Measurements from ENCODE around the gene DPP8.
"Not testable (repeated sequence)": the region's sequence is repeated elsewhere in the genome, so short reads cannot be mapped to it uniquely, and the experiment has no call there.

Gene DPP8

DNA sequence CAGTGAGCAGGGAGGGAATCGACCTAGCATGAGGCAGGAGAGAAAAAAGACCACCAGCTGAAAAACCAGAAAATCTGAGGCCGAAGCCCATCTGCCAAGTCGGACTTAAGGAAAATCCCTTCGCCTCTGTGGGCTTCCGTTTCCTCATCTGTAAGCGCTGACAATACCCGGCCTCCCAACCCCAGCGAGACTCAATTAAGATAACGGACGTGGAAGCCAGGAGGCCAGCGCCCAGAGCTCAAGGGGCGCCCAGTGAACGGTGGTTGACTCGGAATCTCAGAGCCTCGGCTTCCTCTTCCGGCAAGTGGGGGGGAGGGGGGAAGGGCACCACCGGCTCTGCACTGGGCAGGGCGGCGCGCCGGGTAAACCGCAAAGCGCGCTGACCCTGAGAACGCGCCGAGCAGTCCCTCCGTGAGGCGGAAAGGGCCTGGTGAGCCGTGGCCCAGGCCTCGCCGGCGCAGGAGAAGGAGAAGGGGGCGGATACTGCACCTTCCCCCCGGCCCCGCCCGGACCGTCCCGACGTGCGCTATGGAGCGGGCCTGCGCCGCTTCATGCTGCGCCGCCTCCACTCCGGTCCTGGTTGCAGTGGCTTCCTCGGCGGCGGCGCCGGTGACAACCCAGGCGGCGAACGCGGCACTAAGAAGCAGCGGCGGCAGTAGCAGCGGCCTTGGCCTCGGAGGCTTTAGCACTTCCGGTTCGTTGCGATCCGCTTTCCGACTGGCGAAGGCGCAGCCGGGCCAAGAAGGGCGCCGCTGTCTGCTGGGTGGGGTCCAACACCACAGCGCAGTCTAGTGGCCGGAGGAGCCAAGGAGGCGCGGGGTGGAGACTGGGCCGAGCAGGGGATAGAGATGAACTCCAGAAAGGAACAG, at the start of gene DPP8:
TSS of gene DPP8 (minus strand) at position 693 of the 869 bp plus-strand sequence. CDS start 5,136 bp downstream, outside the sequence.
- DNase-seq, result peak; percentile 89 to 90

DNA sequence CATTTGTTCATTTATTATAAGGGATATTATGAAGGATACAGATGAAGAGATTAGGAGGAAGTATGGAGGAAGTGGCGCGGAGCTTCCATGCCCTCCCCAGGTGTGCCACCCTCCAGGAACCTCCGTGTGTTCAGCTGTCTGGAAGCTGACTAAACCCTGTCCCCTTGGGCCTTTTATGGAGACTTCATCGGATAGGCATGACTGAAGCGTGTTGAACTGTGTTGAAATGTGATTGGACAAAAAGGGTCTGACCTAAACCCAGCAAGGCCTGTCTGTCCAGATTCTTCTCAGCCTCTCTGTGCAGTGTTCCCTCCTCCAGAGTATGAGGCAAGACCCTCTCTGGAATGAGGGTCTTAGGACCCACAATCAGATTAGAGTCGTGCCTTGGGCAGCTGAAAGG, 44.4 kb upstream of the DPP8 start:
- DNase-seq, result no peak

DNA sequence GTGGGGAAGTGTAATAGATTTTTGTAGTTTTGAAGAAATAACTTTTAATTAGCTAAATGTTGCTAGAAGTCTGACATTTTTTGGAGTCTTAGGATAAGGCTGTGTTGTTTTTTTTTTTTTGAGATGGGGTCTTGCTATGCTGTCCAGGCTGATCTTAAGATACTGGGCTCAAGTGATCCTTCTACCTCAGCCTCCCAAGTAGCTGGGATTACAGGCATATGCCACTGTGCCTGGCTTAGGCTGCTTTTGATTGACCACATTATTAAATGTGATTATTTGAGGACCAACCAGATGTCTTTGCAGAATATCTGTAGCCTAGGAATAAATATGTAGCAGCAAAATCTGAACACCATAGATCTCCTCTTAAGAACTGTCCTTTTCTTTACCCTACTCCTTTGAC, 42.5 kb upstream of the DPP8 start:
- DNase-seq, result no peak

DNA sequence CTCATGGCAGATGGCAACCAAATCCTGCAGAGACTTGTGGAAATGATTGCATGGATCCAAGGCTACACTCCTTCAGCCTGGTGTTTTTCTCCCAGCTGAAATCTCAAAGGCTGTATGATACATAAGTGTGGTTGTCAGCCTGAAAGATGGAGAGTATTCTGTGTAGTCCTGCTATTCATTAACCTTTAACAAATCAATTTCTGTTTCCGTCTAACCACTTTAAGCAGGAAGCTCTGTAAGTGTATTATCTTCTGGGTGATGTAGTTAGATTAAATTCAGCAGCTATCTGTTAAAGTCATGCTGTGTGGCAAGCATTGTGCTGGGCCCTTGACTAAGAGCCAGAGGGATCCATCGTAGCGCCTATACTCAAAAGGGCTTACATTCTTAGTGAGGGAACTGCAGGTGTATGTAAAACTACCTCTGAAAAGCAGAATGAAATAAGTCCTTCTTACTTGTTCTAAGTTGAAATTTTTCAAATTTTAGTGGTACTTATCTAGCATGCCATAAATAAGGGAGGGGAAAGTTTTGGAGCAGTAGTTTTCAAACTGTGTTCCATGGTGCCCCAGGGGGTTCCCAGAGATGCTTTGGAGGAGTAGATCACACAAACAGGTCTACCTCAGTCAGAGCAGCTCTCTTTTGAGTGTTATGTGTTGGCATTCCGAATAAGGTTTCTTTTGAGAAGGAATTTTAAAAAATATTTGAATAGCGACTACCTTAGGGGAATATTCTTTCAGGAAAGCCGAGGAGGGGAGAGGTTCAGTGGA, 41.7 kb upstream of the DPP8 start:
- DNase-seq, result no peak

DNA sequence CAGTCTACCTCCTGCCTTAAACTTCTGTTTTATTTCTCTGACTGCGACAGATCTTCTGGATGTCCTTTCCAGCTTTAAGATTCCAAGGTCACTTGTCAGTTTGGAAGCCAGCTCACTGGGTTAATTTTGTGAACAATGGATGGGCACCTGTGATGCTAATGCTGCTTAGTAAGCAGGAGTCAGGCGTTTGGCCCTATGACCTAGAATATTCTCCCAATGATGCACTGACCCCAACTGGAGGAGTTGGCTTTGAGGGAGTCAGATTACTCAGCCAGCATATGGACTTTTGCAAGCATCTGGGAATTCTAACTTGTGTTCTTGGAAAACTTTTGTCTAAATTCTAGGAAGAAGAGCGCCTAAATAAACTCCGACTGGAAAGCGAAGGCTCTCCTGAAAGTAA, 40.8 kb upstream of the DPP8 start:
- DNase-seq, result no peak

DNA sequence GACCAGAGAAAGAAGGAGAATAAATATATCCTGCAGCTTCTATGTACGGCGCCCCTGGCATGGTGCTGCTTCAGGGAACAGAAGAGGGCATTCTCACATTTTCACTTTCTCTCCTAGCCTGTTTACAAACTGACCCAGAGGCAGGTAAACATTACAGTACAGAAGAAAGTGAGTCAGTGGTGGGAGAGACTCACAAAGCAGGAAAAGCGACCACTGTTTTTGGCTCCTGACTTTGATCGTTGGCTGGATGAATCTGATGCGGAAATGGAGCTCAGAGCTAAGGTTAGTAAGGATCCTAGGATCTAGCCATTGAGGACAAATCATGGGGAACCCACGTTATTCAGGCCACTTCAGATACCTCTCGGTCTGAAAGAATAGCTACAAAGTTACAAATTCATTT, 39.1 kb upstream of the DPP8 start:
- DNase-seq, result no peak

DNA sequence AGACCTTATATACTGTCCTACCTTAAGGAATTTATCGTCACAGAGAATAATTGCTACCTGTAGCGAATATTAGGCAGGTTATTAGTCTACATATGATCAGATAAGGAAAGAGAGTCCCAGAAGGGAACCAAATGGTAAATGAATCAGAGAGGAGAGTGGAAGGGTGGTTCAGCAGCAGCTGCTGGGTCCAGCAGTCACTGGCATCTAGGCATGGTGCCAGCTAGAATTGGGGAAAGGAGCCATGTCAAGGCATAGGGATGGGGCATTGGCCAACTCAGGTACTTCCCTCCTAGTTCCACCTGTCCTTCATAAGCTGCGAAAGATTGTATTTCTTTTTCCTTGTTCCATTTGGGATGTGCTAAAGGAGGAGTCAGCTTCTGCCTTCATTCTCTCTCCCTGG, 36.2 kb upstream of the DPP8 start:
- no peak for DNase-seq

DNA sequence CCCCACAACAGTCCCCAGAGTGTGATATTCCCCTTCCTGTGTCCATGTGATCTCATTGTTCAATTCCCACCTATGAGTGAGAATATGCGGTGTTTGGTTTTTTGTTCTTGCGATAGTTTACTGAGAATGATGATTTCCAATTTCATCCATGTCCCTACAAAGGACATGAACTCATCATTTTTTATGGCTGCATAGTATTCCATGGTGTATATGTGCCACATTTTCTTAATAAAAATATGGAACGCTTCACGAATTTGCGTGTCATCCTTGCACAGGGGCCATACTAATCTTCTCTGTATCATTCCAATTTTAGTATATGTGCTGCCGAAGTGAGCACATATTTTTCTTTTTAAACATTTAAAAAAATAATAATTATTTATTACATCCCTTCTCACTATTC, 35.4 kb upstream of the DPP8 start:
- not testable (repeated sequence) for DNase-seq

DNA sequence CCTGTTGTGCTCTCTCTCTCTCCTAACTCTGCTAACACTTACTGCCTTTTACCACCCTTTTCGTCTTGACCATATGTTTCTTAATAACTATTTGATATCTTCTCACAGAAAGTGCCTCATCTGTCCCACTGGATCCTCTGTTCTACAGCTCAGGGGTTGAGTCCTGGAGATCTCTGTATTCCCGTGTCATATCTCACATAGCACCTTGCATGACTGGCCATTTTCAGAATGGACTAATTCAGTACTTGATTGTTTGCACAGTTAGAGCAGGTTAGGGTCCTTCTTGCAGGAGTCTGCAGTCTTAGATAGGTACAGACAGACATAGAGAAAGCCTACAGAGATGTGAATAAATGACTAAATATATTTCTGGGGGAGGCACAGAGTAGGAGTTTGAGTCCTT, 33.7 kb upstream of the DPP8 start:
- DNase-seq, result no peak

DNA sequence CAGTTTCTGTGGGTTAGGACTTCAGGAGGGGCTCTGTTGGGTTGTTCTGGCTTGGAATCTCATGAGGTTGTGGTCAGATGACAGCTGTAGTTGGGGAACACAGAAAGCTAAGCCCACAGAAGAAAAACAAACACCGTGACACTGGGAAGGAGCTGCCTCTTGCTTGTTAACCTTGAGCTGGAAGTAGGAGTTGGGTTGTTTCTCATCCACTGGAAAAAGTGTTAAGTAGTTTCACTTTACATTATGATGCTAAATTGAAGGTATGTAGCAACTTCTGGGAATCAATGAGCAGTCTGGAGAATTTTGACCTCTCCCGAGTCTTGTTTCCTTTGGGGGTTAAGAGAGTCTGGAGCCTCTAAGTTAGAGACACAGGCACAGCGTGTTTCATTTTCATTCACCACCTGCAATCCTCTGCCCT, 33.2 kb upstream of the DPP8 start:
- no peak for DNase-seq

DNA sequence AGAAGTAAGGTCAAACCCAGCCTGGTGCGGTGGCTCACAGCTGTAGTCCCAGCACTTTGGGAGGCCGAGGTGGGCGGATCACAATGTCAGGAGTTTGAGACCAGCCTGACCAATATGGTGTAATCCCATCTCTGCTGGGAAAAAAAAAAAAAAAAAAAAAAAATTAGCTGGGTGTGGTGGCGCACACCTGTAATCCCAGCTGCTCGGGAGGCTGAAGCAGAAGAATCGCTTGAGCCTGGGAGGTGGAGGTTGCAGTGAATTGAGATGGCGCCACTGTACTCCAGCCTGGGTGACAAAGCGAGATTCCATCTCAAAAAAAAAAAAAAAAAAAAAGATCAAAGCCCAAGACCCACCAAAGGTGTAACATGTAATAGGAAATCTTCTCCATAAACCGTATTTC, 31.8 kb upstream of the DPP8 start:
- DNase-seq, result not testable (repeated sequence)

DNA sequence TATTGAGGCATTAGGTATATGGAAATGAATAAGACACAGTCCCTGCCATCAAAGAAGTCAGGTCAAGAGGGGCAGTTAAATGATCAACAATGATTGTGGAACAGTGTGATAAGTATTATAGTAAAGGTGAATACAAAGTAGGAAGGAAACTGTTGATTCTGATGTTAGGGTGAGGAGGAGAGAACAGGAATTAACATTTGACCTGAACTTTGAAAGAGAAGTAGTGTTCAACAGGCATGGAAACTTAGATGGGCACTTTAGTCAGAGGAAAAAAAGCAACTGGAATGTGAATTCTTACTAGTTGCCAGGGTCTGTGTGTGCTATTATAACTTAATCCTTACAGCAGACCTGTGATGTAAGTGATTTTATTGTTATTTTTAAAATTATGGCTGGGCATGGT, 30.4 kb upstream of the DPP8 start:
- no peak for DNase-seq

DNA sequence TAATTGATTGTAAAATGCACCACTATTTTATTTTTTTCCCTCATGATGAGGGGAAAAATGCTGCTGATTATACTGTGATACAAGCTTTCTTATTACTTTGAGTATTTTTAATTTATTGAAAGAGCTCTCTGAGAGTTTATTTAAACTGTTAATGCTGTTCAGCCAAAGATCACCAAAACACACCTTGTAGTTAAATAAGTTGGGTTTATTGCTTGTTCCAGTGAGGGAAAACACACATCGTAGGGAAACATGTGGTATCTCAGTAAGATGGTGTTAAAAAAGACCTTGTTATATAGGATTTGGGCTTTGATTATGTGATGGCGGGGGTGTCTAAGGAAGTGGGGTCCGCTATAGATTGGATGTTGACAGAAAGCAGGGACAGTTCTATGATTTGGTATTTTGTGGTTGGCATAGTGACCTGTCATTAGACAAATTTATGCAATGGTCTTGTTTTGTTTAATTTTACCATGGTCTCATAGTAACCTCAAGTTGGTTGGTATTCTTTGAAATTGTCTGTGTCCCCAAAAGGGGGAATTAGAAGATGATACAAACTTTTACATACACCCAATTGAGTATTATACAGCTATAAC, 23.8 kb upstream of the DPP8 start:
- DNase-seq, result no peak

DNA sequence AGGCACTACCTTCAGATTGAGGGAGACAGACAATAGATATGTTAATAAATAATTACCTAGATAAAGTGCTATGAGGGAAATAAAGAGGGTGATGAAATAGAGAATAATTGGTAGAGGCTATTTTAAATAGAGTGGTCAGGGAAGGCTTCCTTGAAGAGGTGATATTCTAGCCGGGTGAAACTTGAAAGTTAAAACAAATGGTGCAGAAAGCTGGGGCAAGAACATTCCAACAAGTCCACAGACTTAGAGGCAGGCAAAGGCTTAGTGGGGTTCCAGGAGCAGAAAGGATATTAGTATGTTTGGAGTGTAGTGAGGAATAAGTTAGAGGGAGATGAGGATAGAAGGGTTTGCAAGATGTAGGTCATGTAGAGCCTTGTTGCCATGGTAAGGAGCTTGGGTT, 22.8 kb upstream of the DPP8 start:
- no peak for DNase-seq

DNA sequence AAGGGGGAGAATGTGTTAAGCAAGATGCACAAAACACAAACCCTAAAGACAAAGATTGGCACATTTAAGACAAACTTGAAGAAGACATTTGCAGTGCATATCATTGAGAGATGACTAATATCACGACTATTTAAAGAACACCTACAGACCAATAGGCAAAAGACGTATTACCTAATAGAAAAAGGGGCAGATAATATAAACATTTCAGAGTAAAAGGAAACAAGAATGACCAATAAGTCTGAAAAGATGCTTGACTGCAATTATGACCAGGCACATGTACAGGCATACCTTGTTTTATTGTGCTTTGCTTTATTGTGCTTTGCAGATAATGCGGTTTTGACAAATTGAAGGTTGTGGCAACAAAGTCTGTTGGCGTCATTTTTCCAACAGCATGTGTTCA, 17.7 kb upstream of the DPP8 start:
- DNase-seq, result no peak

DNA sequence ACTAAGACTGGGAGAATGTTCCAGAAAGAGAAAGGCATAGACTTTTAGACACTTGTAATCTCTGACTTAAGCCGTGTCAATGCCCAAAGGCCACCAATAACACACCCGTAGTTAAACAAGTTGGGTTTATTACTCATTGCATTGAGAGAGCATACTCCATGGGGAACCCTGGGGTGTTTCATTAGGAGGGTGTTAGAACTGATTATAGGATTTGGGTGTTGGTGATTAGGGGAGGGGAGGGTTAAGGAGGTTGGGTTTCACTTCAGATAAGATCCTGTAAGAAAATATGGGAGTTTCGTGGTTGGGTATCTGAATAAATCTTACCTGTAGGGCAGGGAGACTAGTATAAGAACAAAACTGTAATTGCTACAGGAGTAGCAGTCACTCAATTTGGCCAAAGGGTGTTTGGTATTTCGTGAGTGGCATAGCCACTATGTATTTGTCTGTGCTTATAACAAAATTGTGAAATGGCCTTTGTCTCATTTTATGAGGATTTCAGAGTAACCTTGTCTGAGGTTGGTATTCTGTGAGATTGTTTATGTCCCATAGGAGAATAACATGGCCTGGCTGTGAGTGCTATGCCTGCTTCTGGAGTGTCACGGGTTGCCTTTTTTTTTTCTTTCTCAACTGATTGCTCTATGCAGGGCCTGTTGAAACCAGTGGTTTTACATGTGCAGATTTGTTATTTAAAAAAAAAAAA, 15.7 kb upstream of the DPP8 start:
- DNase-seq, result no peak

DNA sequence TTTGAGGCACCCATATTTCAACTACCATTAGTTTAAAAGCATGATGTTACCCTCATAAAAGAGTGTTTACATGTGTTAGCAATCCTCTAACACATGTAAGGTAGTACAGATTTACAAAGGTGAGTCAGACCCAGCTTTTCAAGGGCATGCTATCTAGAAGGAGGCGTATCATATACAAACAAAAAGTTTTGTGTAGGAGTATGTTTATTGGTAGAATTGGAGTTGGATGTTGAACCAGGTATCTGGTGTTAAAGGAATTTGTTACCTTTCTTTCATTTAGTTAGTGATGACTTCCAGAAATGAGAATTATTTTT, 15.2 kb upstream of the DPP8 start:
- no peak for DNase-seq

DNA sequence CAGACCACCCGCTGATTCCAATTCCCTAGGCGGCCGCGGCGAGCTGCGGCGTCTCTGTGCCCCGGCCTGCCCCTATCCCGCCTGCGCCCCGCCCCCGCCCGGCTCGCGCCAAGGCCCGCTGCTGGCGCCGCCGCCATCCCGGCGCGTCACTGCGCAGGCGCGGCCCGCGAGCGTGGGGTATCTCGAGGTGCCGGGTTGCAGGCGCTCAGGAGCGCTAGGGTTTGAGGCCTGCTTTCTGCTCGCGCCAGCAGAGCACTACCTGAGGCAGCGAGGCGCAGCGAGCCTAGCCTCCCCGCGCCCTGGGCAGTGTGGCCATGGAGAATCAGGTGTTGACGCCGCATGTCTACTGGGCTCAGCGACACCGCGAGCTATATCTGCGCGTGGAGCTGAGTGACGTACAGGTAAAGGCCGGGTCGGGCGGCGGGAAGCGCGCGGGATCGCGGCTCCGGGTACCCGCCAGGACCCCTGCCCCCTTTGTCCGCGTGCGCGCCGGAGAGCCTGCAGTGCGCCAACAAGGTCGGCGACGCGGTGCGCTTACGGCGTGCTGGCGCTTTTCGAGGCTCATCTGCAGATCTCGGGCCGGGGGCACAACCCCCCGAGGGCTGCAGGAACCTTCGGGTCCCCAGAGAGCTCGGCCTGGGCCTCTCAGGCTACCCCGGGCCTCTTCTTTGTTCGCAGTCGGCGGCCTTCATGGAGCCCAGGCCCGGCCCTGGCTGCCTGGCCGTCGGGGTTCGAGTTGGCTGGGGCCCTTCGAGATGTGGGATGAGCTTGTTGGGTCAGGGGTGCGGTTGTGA, 13.0 kb upstream of the DPP8 start, which contains the start of gene HACD3:
TSS of gene HACD3 (plus strand) at position 146 of the 794 bp plus-strand sequence. CDS start at position 315, 169 bp downstream.
- DNase-seq, result peak; percentile 55 to 74

DNA sequence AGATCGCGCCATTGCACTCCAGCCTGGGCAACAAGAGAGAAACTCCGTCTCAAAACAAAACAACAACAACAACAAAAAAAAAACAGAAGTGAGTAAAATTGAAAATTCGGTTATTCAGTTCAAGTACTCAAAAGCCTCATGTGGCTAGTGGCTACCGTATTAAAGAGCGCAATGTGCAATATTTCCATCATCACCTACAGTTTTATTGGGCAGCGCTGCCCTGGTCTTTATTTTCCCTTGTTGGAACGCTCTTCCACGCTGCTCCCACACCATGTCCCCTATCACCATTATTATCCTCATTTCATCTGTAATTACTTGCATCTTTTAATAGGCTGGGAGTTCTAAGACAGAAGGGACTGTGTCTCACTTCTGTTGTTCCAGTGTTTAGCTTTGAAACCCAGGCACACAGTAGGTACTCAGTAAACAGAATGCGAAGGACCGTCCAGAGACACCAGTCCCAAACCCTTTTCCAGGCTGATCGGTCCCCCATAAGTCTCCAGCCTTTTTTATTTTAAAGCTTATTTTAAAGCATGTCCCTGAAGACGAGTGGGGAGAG, 12.4 kb upstream of the DPP8 start:
- no peak for DNase-seq

DNA sequence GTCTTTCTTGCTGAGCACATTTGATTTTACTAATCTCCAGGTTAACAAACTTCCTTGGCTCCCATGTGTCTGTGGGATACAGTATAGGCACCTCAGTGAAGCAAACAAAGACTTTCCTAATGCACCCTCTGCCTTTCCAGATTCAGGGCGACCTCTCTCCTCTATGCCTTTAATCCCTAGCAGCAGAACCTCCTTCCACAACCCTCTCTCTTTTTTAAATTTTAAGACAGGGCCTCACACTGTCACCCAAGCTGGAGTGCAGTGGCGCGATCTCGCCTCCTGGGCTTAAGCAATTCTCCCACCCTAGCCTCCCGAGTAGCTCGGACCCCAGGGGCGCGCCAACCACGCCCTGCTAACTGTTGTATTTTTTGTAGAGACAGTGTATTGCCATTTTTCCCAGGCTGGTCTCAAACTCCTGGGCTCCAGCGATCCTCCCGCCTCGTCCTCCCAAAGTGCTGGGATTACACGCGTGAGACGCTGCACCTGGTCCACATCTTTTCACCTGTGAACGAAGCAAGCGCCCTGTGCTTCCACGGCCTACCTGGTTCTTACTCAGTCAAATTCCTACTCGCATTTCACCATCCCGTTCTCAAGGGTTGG, 11.1 kb upstream of the DPP8 start:
- DNase-seq, result no peak

DNA sequence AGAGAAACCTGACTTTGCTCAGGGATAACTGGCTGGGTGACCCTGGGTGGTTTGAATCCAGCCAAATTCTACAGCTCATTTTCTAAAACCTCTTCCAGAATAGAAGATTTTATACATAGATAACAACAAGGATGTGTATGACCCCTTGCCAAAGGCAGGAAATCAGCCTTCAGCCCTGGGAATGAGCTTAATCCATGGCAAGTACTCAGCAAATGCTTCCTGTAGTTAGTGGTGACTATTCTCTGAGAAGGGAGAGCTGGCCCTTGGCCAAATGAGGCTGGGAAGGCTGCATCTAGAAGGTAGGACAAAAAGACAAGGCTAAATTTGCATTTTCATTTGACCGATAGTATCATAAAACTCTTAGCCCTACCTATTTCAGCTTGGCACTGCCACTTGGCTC, 8.1 kb upstream of the DPP8 start:
- no peak for DNase-seq

DNA sequence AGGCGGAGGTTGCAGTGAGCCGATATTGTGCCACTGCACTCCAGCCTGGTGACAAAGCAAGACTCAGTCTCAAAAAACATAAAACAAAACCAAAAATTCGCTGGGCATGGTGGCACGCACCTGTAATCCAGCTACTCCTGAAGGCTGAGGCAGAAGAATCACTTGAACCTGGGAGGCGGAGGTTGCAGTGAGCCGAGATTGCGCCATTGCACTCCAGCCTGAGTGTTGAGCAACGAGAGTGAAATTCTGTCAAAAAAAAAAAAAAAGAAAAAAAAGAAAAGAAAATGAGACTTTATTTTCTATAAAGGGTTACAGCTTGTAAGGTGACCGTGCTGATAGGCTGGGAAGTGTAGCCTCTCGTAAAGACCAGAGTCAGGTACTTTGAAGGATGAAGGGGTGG, 6.7 kb upstream of the DPP8 start:
- no peak for DNase-seq
